ENCODE results near the gene LDLR. TPM values are rescaled to one million over a fixed set of nuclear protein-coding genes. Genes with fewer than 3 reads are reported as not detected.
A peak's percentile ranks its signal among the peaks of the same experiment; 100 is the strongest.
"Not testable (repeated sequence)": the region's sequence is repeated elsewhere in the genome, so short reads cannot be mapped to it uniquely, and the experiment has no call there.

The LDLR gene
- total RNA-seq, 1 experiment from 2014 or later = 51.6 TPM

- no peaks in the 10 kb centered on the region for H3K9me3 ChIP-seq (replicated peaks)
- no peaks in the 10 kb centered on the region for H3K27me3 ChIP-seq
- peaks cover 17% of the 10 kb centered on the region for H3K36me3 ChIP-seq
- peak within 1 kb of the TSS; percentile 79 for H3K27ac ChIP-seq
- H3K4me1 ChIP-seq = no peaks in the 10 kb centered on the region
- H3K4me3 ChIP-seq = peak within 1 kb of the TSS; percentile 90
- DNase-seq = peak; percentile 98
Measured at GRCh38 chr19:11155373-11156120, 66.3 kb downstream of the LDLR start, which contains the start of gene SPC24. TSS of gene SPC24 (minus strand) at chr19:11155782. CDS start at chr19:11155776, 6 bp downstream.

- peaks cover 6% of the 10 kb centered on the region for H3K36me3 ChIP-seq
- no peaks in the 10 kb centered on the region for H3K27me3 ChIP-seq
- no peak for DNase-seq
- H3K4me1 ChIP-seq = no peaks in the 10 kb centered on the region
- H3K4me3 ChIP-seq = no peak overlapping the region
- H3K9me3 ChIP-seq (replicated peaks) = no peaks in the 10 kb centered on the region
- H3K27ac ChIP-seq = no peak overlapping the region
Measured at GRCh38 chr19:11159598-11160439, 70.6 kb downstream of the LDLR start.

DNA sequence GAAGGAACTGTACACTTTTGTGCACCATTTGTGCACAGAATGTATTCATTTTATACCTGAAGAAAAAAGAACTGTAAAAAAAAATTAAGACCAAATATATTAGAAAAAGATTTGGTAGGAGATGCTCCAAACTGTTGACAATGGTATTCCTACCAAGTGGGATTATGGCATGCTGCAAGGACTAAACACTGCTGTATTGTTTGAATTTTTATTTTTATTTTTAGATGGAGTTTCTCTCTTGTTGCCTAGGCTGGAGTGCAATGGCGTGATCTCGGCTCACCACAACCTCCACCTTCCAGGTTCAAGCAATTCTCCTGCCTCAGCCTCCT, 71.1 kb downstream of the LDLR start:
- H3K27ac ChIP-seq; DNase-seq; H3K4me3 ChIP-seq; H3K4me1 ChIP-seq; H3K9me3 ChIP-seq (replicated peaks); H3K27me3 ChIP-seq: not testable (repeated sequence)
- peaks cover 11% of the 10 kb centered on the region for H3K36me3 ChIP-seq

- Histone ChIP-seq H3K27ac (no peak overlapping the region), H3K4me3 (no peak overlapping the region), H3K9me3 (replicated peaks) (no peaks in the 10 kb centered on the region), H3K36me3 (peaks cover 43% of the 10 kb centered on the region), H3K27me3 (no peaks in the 10 kb centered on the region), H3K4me1 (no peaks in the 10 kb centered on the region)
- DNase-seq = no peak
Measured at GRCh38 chr19:11164296-11164695, 75.0 kb downstream of the LDLR start.

DNA sequence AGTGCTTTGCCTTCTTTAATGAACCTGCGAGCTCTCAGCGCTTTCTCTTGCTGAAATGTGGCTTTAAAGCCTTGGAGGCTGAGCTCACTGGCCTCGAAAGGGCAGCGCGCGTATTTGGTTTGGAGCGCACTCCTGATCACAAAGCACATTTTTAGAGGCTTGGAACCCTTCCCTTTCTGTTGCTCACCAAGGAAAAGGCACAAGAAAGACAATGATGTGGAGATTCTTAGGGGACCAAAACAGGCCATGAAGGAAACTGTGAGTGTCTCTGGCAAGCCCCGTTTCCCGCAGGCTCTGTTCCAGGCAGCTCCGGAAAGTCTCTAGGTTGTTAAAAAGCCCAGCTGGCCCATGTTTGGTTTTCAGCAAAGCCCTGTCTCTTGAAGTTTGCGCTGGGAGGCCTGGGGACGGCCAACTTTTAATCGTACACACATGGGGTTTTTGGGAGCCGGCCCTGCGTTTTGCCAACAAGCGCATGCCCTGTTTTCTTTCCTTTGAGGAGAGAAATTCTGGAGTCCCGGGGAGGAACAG, 75.7 kb downstream of the LDLR start:
- Histone ChIP-seq H3K27ac (no peak overlapping the region), H3K4me1 (no peaks in the 10 kb centered on the region), H3K4me3 (no peak overlapping the region), H3K27me3 (no peaks in the 10 kb centered on the region), H3K36me3 (peaks cover 49% of the 10 kb centered on the region), H3K9me3 (replicated peaks) (no peaks in the 10 kb centered on the region)
- DNase-seq = no peak

DNA sequence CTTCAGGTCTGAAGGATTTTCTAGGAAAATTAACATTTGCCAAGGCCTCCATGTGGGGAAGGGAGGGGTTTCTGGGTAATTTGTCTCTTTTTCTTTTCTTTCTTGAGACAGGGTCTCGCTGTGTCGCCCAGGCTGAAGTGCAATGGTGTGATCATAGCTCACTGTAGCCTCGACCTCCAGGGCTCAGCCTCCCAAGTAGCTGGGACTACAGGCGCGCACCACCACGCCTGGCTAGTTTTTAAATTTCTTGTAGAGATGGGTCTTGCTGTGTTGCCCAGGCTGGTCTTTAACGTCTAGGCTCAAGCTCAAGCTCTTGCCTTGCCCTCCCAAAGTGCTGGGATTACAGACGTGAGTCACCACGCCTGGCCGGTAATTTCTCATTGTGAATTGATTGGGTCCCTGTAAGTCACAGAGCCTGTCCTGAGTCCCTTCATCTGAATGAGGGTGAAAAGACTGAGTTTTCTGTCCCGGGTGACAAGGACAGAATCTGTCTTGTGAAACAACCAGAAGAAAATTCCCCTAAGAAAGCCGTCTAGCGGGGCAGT, 76.3 kb downstream of the LDLR start:
- no peak overlapping the region for H3K27ac ChIP-seq
- H3K4me1 ChIP-seq = no peaks in the 10 kb centered on the region
- no peaks in the 10 kb centered on the region for H3K9me3 ChIP-seq (replicated peaks)
- no peak for DNase-seq
- H3K27me3 ChIP-seq = no peaks in the 10 kb centered on the region
- H3K36me3 ChIP-seq = peaks cover 55% of the 10 kb centered on the region
- H3K4me3 ChIP-seq = no peak overlapping the region

- Histone ChIP-seq H3K4me1 (no peaks in the 10 kb centered on the region), H3K36me3 (peaks cover 64% of the 10 kb centered on the region), H3K27ac (no peak overlapping the region), H3K9me3 (replicated peaks) (no peaks in the 10 kb centered on the region), H3K27me3 (no peaks in the 10 kb centered on the region), H3K4me3 (no peak overlapping the region)
- no peak for DNase-seq
Measured at GRCh38 chr19:11166281-11167142, 77.2 kb downstream of the LDLR start.

GRCh38 chr19:11168568-11168967, 79.3 kb downstream of the LDLR start:
- peaks cover 82% of the 10 kb centered on the region for H3K36me3 ChIP-seq
- peak overlapping the region; percentile 48 for H3K27ac ChIP-seq
- H3K27me3 ChIP-seq = no peaks in the 10 kb centered on the region
- no peaks in the 10 kb centered on the region for H3K4me1 ChIP-seq
- H3K9me3 ChIP-seq (replicated peaks) = no peaks in the 10 kb centered on the region
- H3K4me3 ChIP-seq = no peak overlapping the region
- peak in 1 of 2 experiments; percentile 31 for DNase-seq

- no peaks in the 10 kb centered on the region for H3K4me1 ChIP-seq
- H3K27me3 ChIP-seq = no peaks in the 10 kb centered on the region
- H3K27ac ChIP-seq = no peak overlapping the region
- H3K4me3 ChIP-seq = no peak overlapping the region
- DNase-seq = no peak
- peaks cover 88% of the 10 kb centered on the region for H3K36me3 ChIP-seq
- H3K9me3 ChIP-seq (replicated peaks) = no peaks in the 10 kb centered on the region
Measured at GRCh38 chr19:11169896-11170678, 80.8 kb downstream of the LDLR start.

DNA sequence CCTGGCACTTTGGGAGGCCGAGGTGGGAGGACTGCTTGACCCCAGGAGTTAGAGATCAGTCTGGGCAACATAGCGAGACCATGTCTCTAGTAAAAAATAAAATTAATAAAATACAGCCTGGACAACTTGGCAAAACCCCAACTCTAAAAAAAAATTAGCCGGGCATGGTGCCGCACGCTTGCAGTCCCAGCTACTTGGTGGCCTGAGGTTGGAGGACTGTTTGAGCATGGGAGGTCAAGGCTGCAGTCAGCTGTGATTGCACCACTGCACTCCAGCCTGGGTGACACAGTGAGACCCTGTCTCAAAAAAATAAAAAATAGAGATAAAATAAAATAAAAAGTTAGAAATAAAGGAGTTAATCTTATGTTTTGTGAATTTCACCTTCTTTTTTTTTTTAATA, 81.9 kb downstream of the LDLR start:
- Histone ChIP-seq H3K4me3 (no peak overlapping the region), H3K27ac (no peak overlapping the region), H3K9me3 (replicated peaks) (no peaks in the 10 kb centered on the region), H3K27me3 (no peaks in the 10 kb centered on the region), H3K36me3 (peaks cover 83% of the 10 kb centered on the region), H3K4me1 (no peaks in the 10 kb centered on the region)
- DNase-seq = no peak

GRCh38 chr19:11172576-11172975, 83.3 kb downstream of the LDLR start:
- Histone ChIP-seq H3K4me1 (no peaks in the 10 kb centered on the region), H3K4me3 (no peak overlapping the region), H3K27me3 (no peaks in the 10 kb centered on the region), H3K9me3 (replicated peaks) (no peaks in the 10 kb centered on the region), H3K36me3 (peaks cover 85% of the 10 kb centered on the region), H3K27ac (no peak overlapping the region)
- no peak for DNase-seq

- DNase-seq = no peak
- no peaks in the 10 kb centered on the region for H3K4me1 ChIP-seq
- no peak overlapping the region for H3K27ac ChIP-seq
- no peak overlapping the region for H3K4me3 ChIP-seq
- H3K27me3 ChIP-seq = no peaks in the 10 kb centered on the region
- no peaks in the 10 kb centered on the region for H3K9me3 ChIP-seq (replicated peaks)
- peaks cover 83% of the 10 kb centered on the region for H3K36me3 ChIP-seq
Measured at GRCh38 chr19:11173516-11174155, 84.4 kb downstream of the LDLR start.

DNA sequence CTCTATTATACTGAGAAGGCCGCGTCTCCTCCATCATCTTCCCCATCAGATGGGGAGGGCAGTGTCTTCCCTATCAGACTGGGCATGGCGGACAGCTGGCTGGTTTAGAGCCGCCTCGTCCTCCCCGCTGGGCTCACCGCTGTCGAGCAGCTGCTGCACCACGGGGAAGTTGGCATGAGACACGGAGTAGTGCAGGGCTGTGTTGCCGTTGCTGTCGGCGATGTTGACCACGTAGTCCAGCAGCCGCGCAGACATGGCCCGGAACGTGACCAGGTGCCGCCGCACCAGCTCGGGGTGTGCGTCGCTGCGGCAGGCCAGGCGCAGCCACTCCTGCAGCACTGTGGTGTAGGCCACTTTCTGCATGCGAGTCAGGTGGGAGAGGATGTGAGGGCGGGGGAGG, 85.1 kb downstream of the LDLR start:
- Histone ChIP-seq H3K4me3 (no peak overlapping the region), H3K4me1 (no peaks in the 10 kb centered on the region), H3K36me3 (peaks cover 79% of the 10 kb centered on the region), H3K27ac (no peak overlapping the region), H3K27me3 (no peaks in the 10 kb centered on the region), H3K9me3 (replicated peaks) (no peaks in the 10 kb centered on the region)
- no peak for DNase-seq
